NCI-H1417 (cell line): Measurements from ENCODE around the gene FGF21.
"Not testable (repeated sequence)": the region's sequence is repeated elsewhere in the genome, so short reads cannot be mapped to it uniquely, and the experiment has no call there.

Experiments
- DNase-seq, 3 experiments: peaks; one replicate each; lab custom pipeline; 2025; lab: John Stamatoyannopoulos, UW

The FGF21 gene

DNA sequence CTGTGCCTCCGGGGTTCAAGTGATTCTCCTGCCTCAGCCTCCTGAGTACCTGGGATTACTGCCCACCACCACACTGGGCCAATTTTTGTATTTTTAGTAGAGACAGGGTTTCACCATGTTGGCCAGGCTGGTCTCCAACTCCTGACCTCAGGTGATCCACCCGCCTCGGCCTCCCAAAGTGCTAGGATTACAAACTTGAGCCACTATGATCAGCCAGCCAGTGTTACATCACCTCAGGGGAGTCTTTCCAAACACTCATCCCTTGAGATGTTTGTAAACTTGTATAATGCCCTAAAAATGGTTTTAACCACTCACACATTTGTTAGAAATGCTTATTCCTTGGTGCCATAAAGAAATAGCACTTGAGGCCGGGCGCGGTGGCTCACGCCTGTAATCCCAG is 31.1 kb downstream of the FGF21 start:
- not testable (repeated sequence) for DNase-seq

DNA sequence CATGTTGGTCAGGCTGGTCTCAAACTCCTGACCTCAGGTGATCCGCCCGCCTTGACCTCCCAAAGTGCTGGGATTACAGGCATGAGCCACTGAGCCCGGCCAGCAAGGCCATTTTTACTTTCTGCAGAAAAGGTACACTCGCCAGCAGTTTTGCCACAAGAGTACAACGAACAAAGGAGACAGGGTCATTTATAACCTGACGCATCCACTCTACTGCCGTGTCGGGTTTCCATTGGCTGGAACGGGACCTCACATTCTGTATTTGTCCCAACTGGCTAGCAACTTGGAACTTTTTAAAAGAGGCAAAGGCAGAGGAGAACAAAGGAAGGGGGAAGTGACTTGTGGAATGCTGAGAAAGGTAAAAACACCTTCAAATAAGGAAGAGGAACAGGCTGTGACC is 32.0 kb downstream of the FGF21 start:
- DNase-seq, result not testable (repeated sequence)

DNA sequence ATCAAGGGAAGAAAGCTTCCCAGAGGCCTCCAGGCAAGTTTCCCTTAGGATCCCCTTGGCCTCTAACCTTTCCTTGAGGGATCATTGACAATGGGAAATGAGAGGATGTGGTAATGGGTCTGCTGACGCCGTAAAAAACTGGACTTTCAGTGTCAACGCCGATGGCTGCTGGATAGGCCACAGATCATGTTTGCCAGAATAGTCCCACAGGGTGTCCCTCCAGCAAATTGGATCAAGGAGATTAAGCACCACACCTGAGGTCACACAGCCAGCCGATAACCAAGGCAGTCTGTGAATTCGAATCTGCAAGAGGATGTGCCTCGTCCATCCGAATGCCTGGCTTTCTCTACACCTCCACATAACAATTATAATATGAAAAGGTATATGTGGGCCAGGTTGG is 37.9 kb downstream of the FGF21 start:
- DNase-seq, result no peak

DNA sequence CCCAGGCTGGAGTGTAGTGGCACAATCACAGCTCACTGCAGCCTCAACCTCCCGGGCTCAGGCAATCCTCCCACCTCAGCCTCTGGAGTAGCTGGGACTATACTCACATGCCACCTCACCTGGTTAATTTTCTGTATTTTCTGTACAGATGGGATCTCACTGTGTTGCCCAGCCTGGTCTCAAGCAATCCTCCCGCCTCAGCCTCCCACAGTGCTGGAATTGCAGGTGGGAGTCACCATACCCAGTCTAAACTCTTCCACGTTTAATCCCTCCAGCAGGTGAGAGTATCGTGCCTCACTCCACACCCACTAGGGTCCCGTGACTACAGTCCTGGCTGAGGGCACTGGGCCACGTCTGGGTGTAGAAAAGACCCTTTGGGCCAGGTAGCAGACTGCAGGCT is 39.0 kb downstream of the FGF21 start:
- DNase-seq, result no peak

DNA sequence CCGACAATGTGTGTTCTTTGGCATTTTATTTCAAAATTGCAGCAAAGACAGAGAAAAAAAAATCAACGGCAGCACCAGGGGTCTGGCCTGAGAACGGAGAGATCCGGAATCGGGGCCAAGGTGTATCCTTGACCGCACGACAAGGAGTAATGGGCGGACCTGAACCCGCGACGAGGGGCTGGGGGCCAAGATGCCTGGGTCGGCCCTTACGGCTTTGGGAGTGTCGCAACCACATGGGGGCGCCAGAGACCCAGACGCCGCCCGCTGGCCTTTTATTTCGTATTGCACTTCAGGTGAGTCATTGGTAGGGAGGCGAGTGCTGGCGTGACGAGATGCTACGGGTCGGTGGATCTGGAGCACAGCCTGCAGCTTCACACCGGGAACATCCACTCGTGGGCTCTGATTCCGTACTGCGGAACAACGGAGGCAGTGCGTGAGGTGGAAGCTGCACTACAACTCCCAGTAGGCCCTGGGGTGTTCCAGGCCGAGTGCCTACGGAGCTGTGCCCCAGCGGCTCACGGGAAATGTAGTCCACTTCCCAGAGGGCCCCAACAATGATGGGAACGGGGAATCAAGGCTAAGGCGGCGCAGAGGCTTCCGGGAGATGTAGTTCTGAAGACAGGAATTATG is 39.8 kb downstream of the FGF21 start:
- DNase-seq, result peak; percentile 87 to 97 (median 95)

DNA sequence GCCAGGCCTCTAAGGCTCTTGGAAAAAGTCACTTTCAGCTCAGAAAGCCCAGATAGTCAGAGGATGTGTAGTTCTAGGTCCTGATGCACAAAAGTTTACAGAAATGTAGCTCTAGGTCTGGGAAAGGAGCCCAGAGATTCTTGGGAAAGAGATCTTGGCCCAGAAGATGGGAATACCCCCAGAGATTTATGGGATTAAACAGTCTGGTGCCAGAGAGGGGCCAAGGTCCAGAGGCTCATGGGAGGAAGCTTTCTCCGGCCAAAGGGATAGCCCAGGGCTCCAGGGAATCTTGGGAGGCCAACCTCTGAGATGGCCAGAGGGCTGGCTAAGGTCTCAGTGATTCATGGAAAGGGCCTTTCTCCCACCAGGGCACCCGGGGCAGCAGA is 40.4 kb downstream of the FGF21 start:
- no peak for DNase-seq

DNA sequence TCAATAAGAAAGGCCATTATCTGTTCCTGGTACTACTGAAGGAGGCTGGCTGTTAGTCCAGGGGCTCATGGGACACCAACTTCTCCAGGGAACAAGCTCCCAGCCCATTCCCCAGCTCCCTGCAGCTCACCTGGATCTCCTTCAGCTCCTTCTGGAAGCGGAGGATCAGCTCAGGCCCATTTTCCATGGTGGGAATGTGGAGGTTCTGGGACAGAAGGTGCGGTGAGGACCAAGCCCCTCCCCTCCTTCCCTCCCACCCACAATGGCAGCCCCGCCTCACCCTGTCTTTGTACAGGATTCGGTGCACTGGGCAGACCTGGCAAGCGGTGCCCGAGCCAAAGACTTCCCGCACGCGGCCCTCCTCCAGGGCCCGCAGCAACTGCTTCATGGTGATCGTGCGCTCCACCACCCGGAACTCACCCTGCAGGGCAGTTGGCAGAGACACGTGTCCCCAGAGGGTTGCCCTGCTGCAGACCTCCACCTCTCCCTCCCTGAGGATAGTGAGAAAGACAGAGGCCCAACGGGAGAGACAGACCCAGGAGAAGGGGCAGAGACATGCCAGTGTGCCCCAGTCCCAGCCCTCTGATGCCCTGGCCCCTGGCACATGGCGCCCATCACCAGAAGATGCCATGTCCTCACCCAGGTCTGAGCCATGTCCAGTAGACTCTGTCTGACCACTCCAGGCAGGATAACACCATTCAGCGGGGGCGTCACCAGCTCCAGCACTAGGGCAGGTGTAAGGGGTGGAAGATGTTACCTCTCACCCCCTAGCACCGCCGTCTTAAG is 41.2 kb downstream of the FGF21 start:
- no peak for DNase-seq

DNA sequence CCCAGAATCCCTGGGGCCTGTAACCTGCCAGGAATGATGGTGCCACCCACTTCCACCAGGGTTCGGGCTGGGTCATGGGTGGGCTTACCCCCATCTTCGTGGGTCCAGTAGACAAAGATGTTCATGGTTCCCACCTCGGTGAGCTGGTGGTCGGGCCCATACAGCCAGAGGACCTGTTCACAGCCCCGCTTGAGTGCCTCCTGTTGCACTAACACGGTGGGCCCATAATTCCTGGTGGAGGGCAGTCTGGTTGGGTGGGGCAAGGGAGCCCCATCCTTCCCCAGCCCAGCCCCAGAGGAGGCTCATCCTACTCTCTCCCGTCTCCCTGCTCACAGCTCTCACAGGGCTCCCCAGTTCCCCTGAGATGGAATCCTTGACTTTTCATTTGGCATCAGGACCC is 41.8 kb downstream of the FGF21 start:
- no peak for DNase-seq

DNA sequence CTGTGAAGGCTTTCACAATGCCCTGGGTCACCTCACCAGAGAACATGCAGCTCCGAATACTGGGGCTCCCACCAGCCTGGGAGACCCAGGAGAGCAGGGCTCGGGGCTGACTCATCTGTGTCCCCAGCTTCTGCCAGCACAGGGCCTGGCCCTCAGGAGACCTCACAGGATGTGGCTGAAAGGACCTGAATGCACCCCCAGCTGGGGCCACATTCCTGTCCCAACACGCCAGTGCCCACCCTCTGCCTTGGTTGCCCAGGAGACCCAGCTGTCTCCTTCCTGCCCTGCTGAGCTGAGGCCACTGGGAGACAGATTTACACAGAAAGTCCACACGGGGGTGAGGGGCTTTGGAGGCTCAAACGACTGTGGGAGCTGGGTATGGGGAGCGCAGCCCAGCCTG is 43.6 kb downstream of the FGF21 start:
- peak in 2 of 3 experiments; percentile 62 to 76 for DNase-seq

DNA sequence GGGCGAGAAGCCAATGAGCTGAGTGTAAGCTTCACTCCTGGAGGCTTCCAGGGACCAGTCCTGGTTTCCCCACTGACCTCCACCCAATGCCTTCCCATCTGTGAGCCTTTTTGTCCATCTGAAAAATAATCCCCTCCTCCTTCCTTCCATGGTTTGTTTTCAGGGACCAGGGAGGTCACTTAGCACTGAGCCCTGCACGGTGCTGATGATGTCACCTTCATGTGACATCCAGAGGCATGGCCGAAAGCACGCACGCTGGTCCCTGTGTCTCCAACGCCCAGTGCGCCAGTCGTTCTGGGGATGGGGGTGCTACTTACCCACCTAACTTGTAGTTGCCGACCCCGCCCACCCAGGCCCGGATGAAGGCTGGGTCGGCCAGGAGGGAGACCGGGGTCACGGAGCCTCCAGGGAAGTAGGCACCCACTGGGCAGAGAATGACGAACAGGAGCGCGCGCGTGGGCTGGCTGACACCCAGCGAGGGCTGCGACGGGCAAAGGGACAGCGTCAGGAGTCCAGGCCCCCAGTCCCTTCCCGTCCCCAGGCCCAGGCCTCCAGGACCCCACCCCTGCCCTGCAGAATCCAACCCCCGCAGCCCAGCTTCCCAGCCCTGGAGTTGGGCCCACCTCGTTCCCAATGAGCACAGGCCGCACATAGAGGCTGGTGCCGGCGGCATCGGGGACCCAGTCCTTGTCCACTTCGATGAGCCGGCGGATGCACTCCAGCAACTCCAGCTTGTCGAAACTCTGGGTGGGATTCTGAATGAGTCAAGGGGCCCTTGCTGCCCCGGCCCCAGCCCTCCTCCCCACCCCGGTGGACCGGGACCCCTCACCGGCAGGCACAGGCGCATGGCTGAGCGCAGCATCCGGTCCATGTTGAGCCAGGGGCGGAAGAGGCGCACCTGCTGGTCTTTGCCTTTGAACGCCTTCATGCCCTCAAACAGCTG is 44.3 kb downstream of the FGF21 start:
- no peak for DNase-seq

DNA sequence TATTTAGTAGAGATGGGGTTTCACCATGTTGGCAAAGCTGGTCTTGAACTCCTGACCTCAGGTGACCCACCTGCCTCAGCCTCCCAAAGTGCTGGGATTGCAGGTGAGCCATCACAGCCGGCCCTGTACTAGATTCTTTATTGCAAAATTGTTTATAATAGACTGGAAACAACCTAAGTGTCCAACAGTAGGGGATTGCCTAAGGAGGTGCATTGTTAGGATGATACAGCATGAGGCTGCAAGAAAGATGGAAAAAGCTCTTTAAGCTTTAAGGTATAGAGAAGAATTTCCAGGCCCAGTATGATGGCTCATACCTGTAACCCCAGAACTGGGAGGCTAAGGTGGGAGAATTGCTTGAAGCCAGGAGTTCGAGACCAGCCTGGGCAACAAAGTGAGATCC is 47.3 kb downstream of the FGF21 start:
- no peak for DNase-seq

DNA sequence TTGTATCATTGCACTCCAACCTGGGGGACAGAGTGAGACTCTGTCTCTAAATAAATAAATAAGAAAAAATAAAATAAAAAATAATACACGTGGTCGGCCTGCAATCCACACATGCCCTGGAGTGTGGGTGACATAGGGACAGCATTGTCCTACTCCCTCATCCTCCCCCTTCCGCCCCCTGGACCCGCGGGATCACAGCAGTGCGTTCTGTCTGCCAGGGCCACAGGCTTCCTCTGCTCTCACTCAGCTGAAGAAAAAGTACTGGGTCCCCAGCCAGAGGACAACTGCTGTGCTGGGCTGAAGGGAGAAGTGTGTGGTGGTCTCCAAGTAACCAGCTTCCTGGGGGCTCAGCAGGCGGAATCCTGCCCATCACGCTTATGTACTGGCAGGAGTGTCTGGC is 49.2 kb downstream of the FGF21 start:
- no peak for DNase-seq

DNA sequence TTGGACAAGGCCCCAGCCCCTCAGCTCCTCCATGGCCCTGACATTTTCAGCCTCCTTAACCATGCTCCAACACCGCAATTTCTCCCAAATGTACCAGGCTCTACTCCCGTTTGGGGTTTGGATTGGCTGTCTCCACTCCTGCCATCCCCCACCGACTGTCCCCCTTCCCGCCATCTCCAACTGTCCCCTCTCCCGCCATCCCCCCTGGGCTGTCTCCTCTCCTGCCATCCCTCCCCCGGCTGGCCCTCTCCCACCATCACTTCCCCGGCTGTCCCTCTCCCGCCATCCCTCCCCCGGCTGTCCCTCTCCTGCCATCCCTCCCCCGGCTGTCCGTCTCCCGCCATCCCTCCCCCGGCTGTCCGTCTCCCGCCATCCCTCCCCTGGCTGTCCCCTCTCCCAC is 50.1 kb downstream of the FGF21 start:
- no peak for DNase-seq

DNA sequence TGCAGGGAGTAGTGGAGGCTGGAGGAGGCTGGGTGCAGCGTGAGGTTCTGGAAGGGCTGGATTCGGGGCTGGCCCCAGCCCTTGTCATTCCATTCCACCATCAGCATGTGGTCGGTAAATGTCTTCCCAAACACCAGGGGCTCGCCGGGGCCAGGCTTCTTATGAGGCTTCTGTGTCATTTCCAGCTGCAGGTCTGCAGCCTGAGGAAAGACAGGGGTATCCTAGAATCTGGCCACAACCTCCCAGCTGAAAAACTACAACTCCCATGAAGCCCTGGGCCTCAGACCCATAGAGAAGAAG is 51.1 kb downstream of the FGF21 start:
- DNase-seq, result peak in 2 of 3 experiments; percentile 33 to 36

DNA sequence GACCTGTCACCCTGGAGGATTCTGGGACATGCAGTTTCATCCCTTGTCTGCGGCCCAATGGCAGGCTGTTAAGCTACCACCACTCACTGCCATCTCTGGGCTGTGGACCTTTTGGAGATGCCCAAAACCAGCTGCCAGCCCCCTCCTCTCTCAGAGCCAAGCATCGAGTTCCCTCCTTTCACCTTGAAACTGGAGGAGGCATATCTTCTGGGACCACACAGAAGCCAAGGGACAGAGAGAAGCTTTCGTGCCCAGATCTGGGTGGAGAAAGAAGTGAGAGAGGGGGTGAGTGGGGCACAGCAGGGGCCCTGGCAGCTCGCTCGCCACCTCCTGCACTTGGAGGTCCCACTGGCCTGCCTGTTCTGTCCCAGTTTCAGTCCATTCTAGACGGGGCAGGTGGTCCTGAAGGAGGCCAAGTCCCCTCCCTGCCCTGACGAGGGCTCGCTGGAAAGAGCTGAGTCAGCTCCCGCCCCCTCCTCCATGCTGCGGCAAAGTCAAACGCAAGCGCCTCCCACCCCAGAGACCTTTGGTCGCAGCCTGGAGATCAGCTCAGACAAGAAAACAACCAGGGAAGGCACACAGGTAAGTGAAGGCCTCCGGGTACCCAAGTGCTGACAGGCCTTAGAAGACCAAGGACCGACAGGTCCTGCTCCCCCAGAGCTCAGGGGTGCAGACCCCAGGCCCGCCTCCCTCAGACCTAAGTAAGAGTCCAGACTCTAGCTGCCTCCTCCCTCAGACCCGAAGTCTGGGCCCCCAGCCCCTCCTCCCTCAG is 51.7 kb downstream of the FGF21 start:
- peak in 1 of 3 experiments; percentile 7 for DNase-seq

DNA sequence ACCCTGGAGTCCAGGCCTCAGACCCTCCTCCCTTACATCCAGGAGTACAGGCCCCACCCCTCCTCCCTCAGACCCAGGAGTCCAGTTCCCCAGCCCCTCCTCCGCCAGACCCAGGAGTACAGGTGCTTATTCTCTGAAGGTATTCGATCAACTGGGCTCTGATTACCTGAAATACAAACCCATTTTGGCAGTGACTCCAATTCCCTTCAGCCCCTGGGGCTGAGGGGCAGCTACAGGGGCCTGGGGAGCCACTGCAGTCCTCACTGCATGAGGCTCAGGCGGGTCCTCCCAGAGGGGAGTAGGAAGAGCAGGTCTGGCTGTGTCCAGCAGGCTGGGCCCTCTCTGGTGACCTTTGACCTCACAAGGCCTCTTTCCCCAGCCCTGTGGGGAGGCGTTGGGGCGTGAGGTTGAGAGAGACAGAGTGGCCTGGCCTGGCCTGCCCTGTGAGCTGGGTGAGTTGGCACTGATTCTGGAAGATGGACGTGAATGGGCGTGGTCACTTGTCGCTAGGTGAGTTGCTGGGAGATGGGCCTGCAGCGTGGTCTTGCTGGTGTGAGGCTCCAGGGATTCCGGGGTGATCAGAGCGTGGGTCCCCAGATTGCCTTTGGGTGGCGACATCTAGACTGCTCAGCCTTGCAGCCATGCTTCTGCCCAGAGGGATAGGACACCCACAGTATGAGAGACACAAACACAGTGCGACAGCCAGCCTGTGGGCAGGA is 52.4 kb downstream of the FGF21 start:
- DNase-seq, result no peak
